ENCODE measurements around the gene CTAG2.
"Not testable (repeated sequence)": the region's sequence is repeated elsewhere in the genome, so short reads cannot be mapped to it uniquely, and the experiment has no call there.

DNA sequence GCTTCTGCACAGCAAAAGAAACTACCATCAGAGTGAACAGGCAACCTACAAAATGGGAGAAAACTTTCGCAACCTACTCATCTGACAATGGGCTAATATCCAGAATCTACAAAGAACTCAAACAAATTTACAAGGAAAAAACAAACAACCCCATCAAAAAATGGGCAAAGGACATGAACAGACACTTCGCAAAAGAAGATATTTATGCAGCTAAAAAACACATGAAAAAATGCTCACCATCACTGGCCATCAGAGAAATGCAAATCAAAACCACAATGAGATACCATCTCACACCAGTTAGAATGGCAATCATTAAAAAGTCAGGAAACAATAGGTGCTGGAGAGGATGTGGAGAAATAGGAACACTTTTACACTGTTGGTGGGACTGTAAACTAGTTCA, 37.1 kb upstream of the CTAG2 start:
- TF ChIP-seq, protein P1, sequence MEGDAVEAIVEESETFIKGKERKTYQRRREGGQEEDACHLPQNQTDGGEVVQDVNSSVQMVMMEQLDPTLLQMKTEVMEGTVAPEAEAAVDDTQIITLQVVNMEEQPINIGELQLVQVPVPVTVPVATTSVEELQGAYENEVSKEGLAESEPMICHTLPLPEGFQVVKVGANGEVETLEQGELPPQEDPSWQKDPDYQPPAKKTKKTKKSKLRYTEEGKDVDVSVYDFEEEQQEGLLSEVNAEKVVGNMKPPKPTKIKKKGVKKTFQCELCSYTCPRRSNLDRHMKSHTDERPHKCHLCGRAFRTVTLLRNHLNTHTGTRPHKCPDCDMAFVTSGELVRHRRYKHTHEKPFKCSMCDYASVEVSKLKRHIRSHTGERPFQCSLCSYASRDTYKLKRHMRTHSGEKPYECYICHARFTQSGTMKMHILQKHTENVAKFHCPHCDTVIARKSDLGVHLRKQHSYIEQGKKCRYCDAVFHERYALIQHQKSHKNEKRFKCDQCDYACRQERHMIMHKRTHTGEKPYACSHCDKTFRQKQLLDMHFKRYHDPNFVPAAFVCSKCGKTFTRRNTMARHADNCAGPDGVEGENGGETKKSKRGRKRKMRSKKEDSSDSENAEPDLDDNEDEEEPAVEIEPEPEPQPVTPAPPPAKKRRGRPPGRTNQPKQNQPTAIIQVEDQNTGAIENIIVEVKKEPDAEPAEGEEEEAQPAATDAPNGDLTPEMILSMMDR (IDR thresholded peaks at IDR 0.05): not testable (repeated sequence)
- TF ChIP-seq ZFX (IDR thresholded peaks at IDR 0.05; ENCODE audit: borderline replicate concordance): not testable (repeated sequence)
